Neutrophil (primary cell): ENCODE measurements around the gene RPS27L.

Source experiments
- H3K27ac ChIP-seq: fragments of 200-600 bp; sonication (generic); 2 replicates; pipeline ENCODE4 v1.5.1; 2016; ENCODE audit warnings: mild to moderate bottlenecking, moderate library complexity
- H3K27me3 ChIP-seq: fragments of 200-600 bp; sonication (generic); 2 replicates; pipeline ENCODE4 v1.6.0; 2016; ENCODE audit warnings: mild to moderate bottlenecking
- H3K36me3 ChIP-seq: fragments of 200-600 bp; sonication (generic); 2 replicates; pipeline ENCODE4 v1.5.1; 2017
- H3K4me1 ChIP-seq, 2 experiments: fragments of 200-600 bp in 1 of 2; sonication (generic) in 1 of 2; 1 replicate in 1 of 2; 2 replicates in 1 of 2; pipeline versions ENCODE4 v1.5.1 to v1.6.1; 2013 to 2016; ENCODE audit warnings: low read depth in 1 of 2, low read length in 1 of 2, mild to moderate bottlenecking in 1 of 2, moderate library complexity in 1 of 2; ENCODE audit not compliant: control insufficient read depth in 1 of 2, insufficient read depth in 1 of 2
- H3K4me3 ChIP-seq, 2 experiments: fragments of 200-600 bp in 1 of 2; sonication (generic) in 1 of 2; 1 replicate in 1 of 2; 2 replicates in 1 of 2; pipeline ENCODE4 v1.5.1; 2013 to 2016; ENCODE audit warnings: low read depth in 1 of 2, low read length in 1 of 2, mild to moderate bottlenecking in 1 of 2, moderate library complexity in 1 of 2
- H3K9me3 ChIP-seq: fragments of 200-600 bp; sonication (generic); 2 replicates; pipeline ENCODE4 v1.5.1; 2016
- CTCF ChIP-seq: fragments of 200-600 bp; sonication (generic); IDR thresholded peaks from 2 replicates; pipeline ENCODE4 v1.5.1; 2016; ENCODE audit warnings: antibody characterized with exemption

Gene RPS27L

GRCh38 chr15:63198371-63199250, 41.3 kb upstream of the RPS27L start:
- peak overlapping the region; percentile 66 for H3K27ac ChIP-seq
- no peaks in the 10 kb centered on the region for H3K9me3 ChIP-seq
- peaks cover 4% of the 10 kb centered on the region for H3K36me3 ChIP-seq
- no peak overlapping the region for H3K4me3 ChIP-seq
- TF ChIP-seq CTCF, result no peak
- H3K4me1 ChIP-seq, result peaks cover 82 to 92% of the 10 kb centered on the region in 2 experiments
- no peaks in the 10 kb centered on the region for H3K27me3 ChIP-seq

GRCh38 chr15:63197626-63198025, 40.3 kb upstream of the RPS27L start:
- TF ChIP-seq CTCF, result no peak
- no peaks in the 10 kb centered on the region for H3K27me3 ChIP-seq
- H3K36me3 ChIP-seq, result peaks cover 4% of the 10 kb centered on the region
- H3K4me3 ChIP-seq, result no peak overlapping the region
- peak overlapping the region; percentile 66 for H3K27ac ChIP-seq
- H3K4me1 ChIP-seq, result peaks cover 89 to 92% of the 10 kb centered on the region in 2 experiments
- no peaks in the 10 kb centered on the region for H3K9me3 ChIP-seq

- Histone ChIP-seq H3K4me1 (peaks cover 93 to 97% of the 10 kb centered on the region in 2 experiments), H3K36me3 (peaks cover 4% of the 10 kb centered on the region), H3K27me3 (no peaks in the 10 kb centered on the region), H3K9me3 (no peaks in the 10 kb centered on the region), H3K27ac (peak overlapping the region; percentile 95), H3K4me3 (no peak overlapping the region)
- no peak for TF ChIP-seq CTCF
Measured at GRCh38 chr15:63196842-63197241, 39.6 kb upstream of the RPS27L start.

- peak overlapping the region; percentile 95 for H3K27ac ChIP-seq
Measured at GRCh38 chr15:63195569-63196015, 38.3 kb upstream of the RPS27L start.

GRCh38 chr15:63194880-63195568, 37.7 kb upstream of the RPS27L start:
- Histone ChIP-seq H3K27ac (peak overlapping the region; percentile 95), H3K4me3 (peak overlapping the region; percentile 28 to 91), H3K27me3 (no peaks in the 10 kb centered on the region), H3K9me3 (no peaks in the 10 kb centered on the region), H3K4me1 (peaks cover 95 to 97% of the 10 kb centered on the region in 2 experiments), H3K36me3 (peaks cover 4% of the 10 kb centered on the region)
- TF ChIP-seq CTCF, result no peak

More at GRCh38 chr15:63195569-63196015, 38.3 kb upstream of the RPS27L start:
- no peaks in the 10 kb centered on the region for H3K9me3 ChIP-seq
- no peak for TF ChIP-seq CTCF
- no peaks in the 10 kb centered on the region for H3K27me3 ChIP-seq
- H3K36me3 ChIP-seq, result peaks cover 4% of the 10 kb centered on the region
- peaks cover 95 to 97% of the 10 kb centered on the region in 2 experiments for H3K4me1 ChIP-seq
- H3K4me3 ChIP-seq, result peak overlapping the region; percentile 28 to 91
